Neuronal stem cell (in vitro differentiated cells): ENCODE results near the gene ZDHHC24.

Experiments
- DNase-seq: peaks from one replicate; pipeline ENCODE4 v3.0.0-alpha.2; 2013; ENCODE audit warnings: low spot score
- H2AFZ ChIP-seq: one replicate; pipeline ENCODE4 v1.6.1; 2013; ENCODE audit warnings: mild to moderate bottlenecking, low read length, inconsistent platforms
- H2AK5ac ChIP-seq: 2 replicates; pipeline ENCODE4 v1.6.1; 2013; ENCODE audit warnings: low read depth, mild to moderate bottlenecking, inconsistent platforms, low read length, moderate library complexity, mixed read lengths
- H2BK120ac ChIP-seq: 2 replicates; pipeline ENCODE4 v1.6.1; 2013; ENCODE audit warnings: low read depth, mild to moderate bottlenecking, inconsistent platforms, low read length, moderate library complexity, mixed read lengths
- H2BK12ac ChIP-seq: one replicate; pipeline ENCODE4 v1.6.1; 2013; ENCODE audit warnings: low read length, inconsistent platforms
- H2BK15ac ChIP-seq: 2 replicates; pipeline ENCODE4 v1.6.1; 2013; ENCODE audit warnings: mild to moderate bottlenecking, low read length, inconsistent platforms, mixed read lengths
- H2BK5ac ChIP-seq: one replicate; pipeline ENCODE4 v1.6.1; 2013; ENCODE audit warnings: inconsistent platforms, mild to moderate bottlenecking, low read length, moderate library complexity
- H3K14ac ChIP-seq: one replicate; pipeline ENCODE4 v1.6.1; 2013; ENCODE audit warnings: low read length, inconsistent platforms
- H3K18ac ChIP-seq: 2 replicates; pipeline ENCODE4 v1.6.1; 2013; ENCODE audit warnings: low read length, inconsistent platforms
- H3K23ac ChIP-seq: 2 replicates; pipeline ENCODE4 v1.6.1; 2013; ENCODE audit warnings: low read depth, mild to moderate bottlenecking, mixed read lengths, low read length, inconsistent platforms; ENCODE audit not compliant: poor library complexity
- H3K27ac ChIP-seq: replicated peaks from 3 replicates; pipeline ENCODE4 v1.5.1; 2013; ENCODE audit warnings: low read length, inconsistent platforms
- H3K27me3 ChIP-seq, 3 experiments: 2 replicates each; pipeline ENCODE4 v1.6.1; 2013; ENCODE audit warnings: low read length in 3 of 3, mild to moderate bottlenecking in 2 of 3, inconsistent platforms in 1 of 3, low read depth in 1 of 3, mixed read lengths in 1 of 3, moderate library complexity in 1 of 3; ENCODE audit not compliant: control insufficient read depth in 3 of 3, insufficient read depth in 3 of 3
- H3K36me3 ChIP-seq, 2 donors: replicated peaks in 1 of 2; 2 replicates each; pipeline ENCODE4 v1.6.1; 2013; ENCODE audit warnings: low read length in 2 of 2; ENCODE audit not compliant: control insufficient read depth in 2 of 2, insufficient read depth in 2 of 2
- H3K4ac ChIP-seq: 2 replicates; pipeline ENCODE4 v1.6.1; 2013; ENCODE audit warnings: inconsistent platforms, mild to moderate bottlenecking, low read length, moderate library complexity
- H3K4me1 ChIP-seq, 2 donors: 1 replicate in 1 of 2; 2 replicates in 1 of 2; pipeline ENCODE4 v1.6.1; 2013; ENCODE audit warnings: low read length in 2 of 2, low read depth in 1 of 2; ENCODE audit not compliant: control insufficient read depth in 2 of 2, insufficient read depth in 1 of 2
- H3K4me2 ChIP-seq: one replicate; pipeline ENCODE4 v1.6.1; 2013; ENCODE audit warnings: mild to moderate bottlenecking, low read length, inconsistent platforms; ENCODE audit not compliant: insufficient read depth, poor library complexity, severe bottlenecking
- H3K4me3 ChIP-seq, 2 donors: 2 replicates each; pipeline ENCODE4 v1.5.1; 2013; ENCODE audit warnings: low read length in 2 of 2, mild to moderate bottlenecking in 2 of 2, inconsistent platforms in 1 of 2, moderate library complexity in 1 of 2
- H3K79me1 ChIP-seq: one replicate; pipeline ENCODE4 v1.6.1; 2013; ENCODE audit warnings: low read depth, mild to moderate bottlenecking, inconsistent platforms, low read length, moderate library complexity
- H3K9ac ChIP-seq: one replicate; pipeline ENCODE4 v1.6.1; 2013; ENCODE audit warnings: mild to moderate bottlenecking, low read depth, low read length, inconsistent platforms; ENCODE audit not compliant: poor library complexity
- H3K9me3 ChIP-seq, 2 donors: replicated peaks in 1 of 2; 2 replicates each; pipeline versions ENCODE3 to v1.6.1; 2013; ENCODE audit warnings: low read length in 2 of 2, mild to moderate bottlenecking in 2 of 2, inconsistent platforms in 1 of 2, low read depth in 1 of 2, mixed read lengths in 1 of 2, moderate library complexity in 1 of 2; ENCODE audit not compliant: control insufficient read depth in 2 of 2, insufficient read depth in 1 of 2
- H4K8ac ChIP-seq: one replicate; pipeline ENCODE4 v1.6.1; 2013; ENCODE audit warnings: low read depth, mild to moderate bottlenecking, inconsistent platforms, low read length, moderate library complexity
- H4K91ac ChIP-seq: one replicate; pipeline ENCODE4 v1.6.1; 2013; ENCODE audit warnings: low read length, low read depth, mild to moderate bottlenecking, inconsistent platforms; ENCODE audit not compliant: poor library complexity
- WGBS, 2 donors: extraction: QIAGEN DNeasy Blood & Tissue Kit; methylation state at CpG; one replicate each; pipeline ENCODE4 v1.1.7; 2013; ENCODE audit warnings: missing lambda C conversion rate in 2 of 2, mixed read lengths in 1 of 2; ENCODE audit not compliant: insufficient read length in 2 of 2, insufficient replicate concordance in 1 of 2; ENCODE audit errors: extremely low coverage in 2 of 2; 5-methylcytosine and 5-hydroxymethylcytosine counted together

The ZDHHC24 gene

GRCh38 chr11:66562275-66562674, 16.4 kb upstream of the ZDHHC24 start:
- H4K91ac ChIP-seq = no peak overlapping the region
- no peak overlapping the region for H2BK12ac ChIP-seq
- H3K9me3 ChIP-seq = no peaks in the 10 kb centered on the region
- no peak overlapping the region for H3K18ac ChIP-seq
- H3K4me2 ChIP-seq = no peak overlapping the region
- H3K36me3 ChIP-seq = peaks cover 0 to 4% of the 10 kb centered on the region in 2 donors
- no peak overlapping the region for H3K4ac ChIP-seq
- no peak overlapping the region for H3K9ac ChIP-seq
- H3K79me1 ChIP-seq = no peaks in the 10 kb centered on the region
- peaks cover 0 to 6% (median 0%) of the 10 kb centered on the region in 3 experiments for H3K27me3 ChIP-seq
- no peak overlapping the region for H2AK5ac ChIP-seq
- no peak overlapping the region for H4K8ac ChIP-seq
- no peak overlapping the region for H2BK120ac ChIP-seq
- H2AFZ ChIP-seq = no peak overlapping the region
- no peak overlapping the region for H3K4me3 ChIP-seq
- no peak overlapping the region for H2BK15ac ChIP-seq
- peak overlapping the region; percentile 27 for H3K23ac ChIP-seq
- WGBS, 2 donors = no CpG with 5 or more reads among the region's 2 CpGs
- DNase-seq = no peak
- no peak overlapping the region for H3K14ac ChIP-seq
- no peak overlapping the region for H2BK5ac ChIP-seq
- no peak overlapping the region for H3K27ac ChIP-seq
- H3K4me1 ChIP-seq = peaks cover 0 to 3% of the 10 kb centered on the region in 2 donors

- no peak overlapping the region for H3K4me3 ChIP-seq
- no peaks in the 10 kb centered on the region for H3K9me3 ChIP-seq
- no peak overlapping the region for H2BK15ac ChIP-seq
- H3K79me1 ChIP-seq = no peaks in the 10 kb centered on the region
- WGBS, 2 donors = no CpG with 5 or more reads among the region's 9 CpGs
- H3K4ac ChIP-seq = no peak overlapping the region
- H2AFZ ChIP-seq = no peak overlapping the region
- H2BK12ac ChIP-seq = no peak overlapping the region
- H4K91ac ChIP-seq = no peak overlapping the region
- no peak overlapping the region for H3K27ac ChIP-seq
- peak overlapping the region; percentile 82 for H4K8ac ChIP-seq
- no peak overlapping the region for H2BK120ac ChIP-seq
- peaks cover 0 to 3% of the 10 kb centered on the region in 2 donors for H3K4me1 ChIP-seq
- H3K18ac ChIP-seq = no peak overlapping the region
- H2AK5ac ChIP-seq = no peak overlapping the region
- H2BK5ac ChIP-seq = no peak overlapping the region
- no peak overlapping the region for H3K4me2 ChIP-seq
- H3K9ac ChIP-seq = no peak overlapping the region
- H3K36me3 ChIP-seq = peaks cover 0 to 4% of the 10 kb centered on the region in 2 donors
- H3K14ac ChIP-seq = no peak overlapping the region
- H3K23ac ChIP-seq = no peak overlapping the region
- H3K27me3 ChIP-seq = peaks cover 0 to 6% (median 0%) of the 10 kb centered on the region in 3 experiments
- no peak for DNase-seq
Observed at GRCh38 chr11:66561975-66562248, 16.1 kb upstream of the ZDHHC24 start.

GRCh38 chr11:66561178-66561974, 15.5 kb upstream of the ZDHHC24 start:
- H3K23ac ChIP-seq = no peak overlapping the region
- peaks cover 0 to 4% of the 10 kb centered on the region in 2 donors for H3K36me3 ChIP-seq
- peaks cover 0 to 3% of the 10 kb centered on the region in 2 donors for H3K4me1 ChIP-seq
- H3K9ac ChIP-seq = no peak overlapping the region
- no peak overlapping the region for H2AK5ac ChIP-seq
- no CpG with 5 or more reads among the region's 14 CpGs for WGBS, 2 donors
- H3K27ac ChIP-seq = no peak overlapping the region
- no peak overlapping the region for H4K91ac ChIP-seq
- H2BK15ac ChIP-seq = no peak overlapping the region
- no peak overlapping the region for H2AFZ ChIP-seq
- H3K18ac ChIP-seq = no peak overlapping the region
- peak overlapping the region; percentile 18 for H3K4me2 ChIP-seq
- H4K8ac ChIP-seq = no peak overlapping the region
- H3K79me1 ChIP-seq = no peaks in the 10 kb centered on the region
- no peak overlapping the region for H2BK12ac ChIP-seq
- no peak overlapping the region for H3K14ac ChIP-seq
- no peaks in the 10 kb centered on the region for H3K9me3 ChIP-seq
- H2BK5ac ChIP-seq = no peak overlapping the region
- H3K4ac ChIP-seq = no peak overlapping the region
- peaks cover 0 to 6% (median 0%) of the 10 kb centered on the region in 3 experiments for H3K27me3 ChIP-seq
- no peak overlapping the region for H3K4me3 ChIP-seq
- H2BK120ac ChIP-seq = no peak overlapping the region
- DNase-seq = no peak

GRCh38 chr11:66559866-66560676, 14.2 kb upstream of the ZDHHC24 start:
- no peak overlapping the region for H2BK120ac ChIP-seq
- no peak for DNase-seq
- H3K9ac ChIP-seq = no peak overlapping the region
- H3K9me3 ChIP-seq = no peaks in the 10 kb centered on the region
- peaks cover 0 to 13% (median 0%) of the 10 kb centered on the region in 3 experiments for H3K27me3 ChIP-seq
- peak overlapping the region; percentile 49 for H2BK15ac ChIP-seq
- WGBS, 2 donors = no CpG with 5 or more reads among the region's 27 CpGs
- H3K14ac ChIP-seq = no peak overlapping the region
- H3K4me3 ChIP-seq = peak overlapping the region in 1 of 2 donors; percentile 5
- no peak overlapping the region for H2AK5ac ChIP-seq
- H3K36me3 ChIP-seq = peaks cover 0 to 4% of the 10 kb centered on the region in 2 donors
- H3K27ac ChIP-seq = no peak overlapping the region
- no peak overlapping the region for H2BK12ac ChIP-seq
- H3K4ac ChIP-seq = no peak overlapping the region
- no peak overlapping the region for H2BK5ac ChIP-seq
- no peak overlapping the region for H4K8ac ChIP-seq
- H2AFZ ChIP-seq = no peak overlapping the region
- H3K4me1 ChIP-seq = peaks cover 0 to 3% of the 10 kb centered on the region in 2 donors
- no peak overlapping the region for H4K91ac ChIP-seq
- H3K4me2 ChIP-seq = no peak overlapping the region
- H3K23ac ChIP-seq = no peak overlapping the region
- H3K79me1 ChIP-seq = no peaks in the 10 kb centered on the region
- H3K18ac ChIP-seq = peak overlapping the region; percentile 21
